Measurements from ENCODE around the gene TRUB2.

Gene TRUB2

DNA sequence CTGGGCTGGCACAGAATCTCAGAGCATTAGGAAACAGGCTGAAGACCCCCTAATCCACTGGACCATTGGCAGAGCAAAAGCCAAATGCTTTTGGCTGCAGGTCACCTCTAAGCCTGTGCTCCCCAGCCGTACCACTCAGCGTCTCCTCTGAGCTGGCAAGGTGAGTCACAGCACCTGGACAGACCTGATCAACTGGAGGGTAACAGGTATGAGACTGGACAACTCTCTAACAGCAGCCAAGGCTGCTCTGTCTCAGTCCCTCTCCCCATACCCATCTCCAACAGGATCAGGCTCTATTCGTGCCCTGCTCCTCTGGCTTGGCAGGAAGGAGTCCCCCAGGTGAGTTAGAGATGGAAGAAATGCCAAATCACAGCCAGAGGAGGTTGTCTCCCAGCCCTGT is 51.1 kb downstream of the TRUB2 start:
- no peak for DNase-seq (ENCODE audit: low read depth in 2 of 2)

DNA sequence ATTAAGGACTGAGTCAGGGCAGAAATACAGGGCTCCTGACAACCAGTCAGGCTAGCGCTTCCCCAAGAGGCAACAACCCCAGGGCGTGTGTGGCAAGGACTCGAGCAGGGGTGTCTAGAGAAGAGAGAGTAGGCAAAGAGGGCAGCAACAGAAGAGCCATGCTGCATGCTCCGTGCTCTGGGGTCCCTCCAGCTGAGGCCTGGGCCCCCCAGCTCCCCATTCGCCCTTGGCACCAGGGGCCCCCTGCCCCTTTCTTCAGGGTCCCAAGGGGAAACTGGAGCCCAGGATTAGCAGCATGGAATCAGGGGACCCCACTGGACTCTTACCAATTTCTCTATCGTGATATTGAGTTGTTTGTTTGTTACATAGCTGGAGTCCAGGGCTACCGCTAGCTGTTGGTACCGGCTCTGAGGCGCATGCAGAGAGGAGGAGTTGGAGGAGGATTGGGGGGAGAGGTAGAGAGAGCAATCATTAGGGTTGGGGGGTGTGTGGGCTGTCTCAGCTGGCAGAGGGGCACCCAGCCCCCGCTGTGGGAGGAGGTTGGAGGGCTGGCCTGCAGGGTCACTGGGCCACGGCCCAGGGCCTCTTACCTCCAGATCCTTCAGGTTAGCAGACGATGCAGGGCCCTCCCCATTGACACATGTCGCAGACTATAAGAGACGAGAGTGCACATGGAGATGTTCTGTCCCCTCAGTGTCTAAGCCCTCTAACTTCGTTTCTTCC is 55.2 kb downstream of the TRUB2 start:
- DNase-seq (ENCODE audit: low read depth in 2 of 2): no peak

DNA sequence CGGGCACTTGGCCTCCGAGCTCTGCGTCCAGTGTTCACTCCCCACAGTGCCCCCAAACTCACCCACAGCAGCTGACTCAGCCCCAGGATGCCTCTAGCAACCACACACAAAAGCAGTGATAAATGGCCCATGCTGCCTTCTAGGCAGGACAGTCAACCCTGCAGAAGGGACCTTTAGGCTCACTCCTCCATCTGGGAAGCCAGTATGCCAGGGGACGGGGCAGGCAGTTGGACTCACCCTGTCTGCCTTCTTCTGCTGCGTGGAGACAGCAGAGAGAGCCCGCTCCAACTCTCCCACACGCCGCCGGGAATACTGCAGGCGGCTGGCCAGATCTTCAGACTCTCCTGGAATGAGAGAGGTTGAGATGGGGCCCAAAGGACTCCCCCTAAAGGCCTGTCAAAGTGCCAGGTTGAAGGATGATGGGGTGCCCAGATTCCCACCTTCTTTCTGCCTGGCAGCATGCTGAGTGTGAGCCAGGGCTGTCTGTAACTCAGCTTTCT is 56.8 kb downstream of the TRUB2 start:
- DNase-seq (ENCODE audit: low read depth in 2 of 2): no peak

DNA sequence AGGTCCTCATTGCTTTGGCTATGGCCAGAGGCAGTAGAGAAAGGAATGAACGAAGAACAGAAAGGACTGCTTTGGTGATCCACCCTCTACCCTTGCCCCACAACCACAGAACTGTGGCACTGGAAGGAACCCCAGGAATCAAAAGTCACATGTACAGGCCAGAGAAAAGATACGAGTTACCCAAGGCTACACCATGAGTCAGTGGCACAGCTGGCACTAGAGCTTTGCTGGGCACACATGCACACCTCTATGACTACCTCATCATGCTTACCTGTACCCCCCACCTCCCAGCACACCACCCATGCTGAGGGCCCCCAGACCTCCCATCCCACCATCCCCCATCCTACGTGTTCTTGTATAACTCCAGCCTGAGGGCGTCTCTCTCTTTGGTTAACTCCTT is 59.6 kb downstream of the TRUB2 start:
- no peak for DNase-seq (ENCODE audit: low read depth in 2 of 2)

DNA sequence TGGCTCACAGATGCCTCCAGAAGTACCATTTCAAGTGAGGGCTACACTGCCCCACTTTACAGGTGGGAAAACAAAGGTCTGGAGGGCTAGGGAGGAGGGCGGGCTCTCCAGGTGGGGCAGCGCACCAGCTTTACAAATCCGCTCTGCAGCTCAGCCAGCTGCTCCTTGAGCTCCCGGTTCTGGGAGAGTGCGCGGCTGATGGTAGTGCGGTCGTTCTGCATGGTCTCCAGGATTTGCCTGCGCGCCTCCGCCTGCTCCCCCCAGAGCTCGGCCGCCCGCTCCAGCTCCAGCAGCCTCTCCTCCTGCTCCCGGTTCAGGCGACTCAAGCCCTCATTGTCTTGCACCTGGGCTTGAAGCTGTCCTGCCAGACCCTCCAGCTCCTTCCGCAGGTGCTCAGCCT is 61.9 kb downstream of the TRUB2 start:
- no peak for DNase-seq (ENCODE audit: low read depth in 2 of 2)

DNA sequence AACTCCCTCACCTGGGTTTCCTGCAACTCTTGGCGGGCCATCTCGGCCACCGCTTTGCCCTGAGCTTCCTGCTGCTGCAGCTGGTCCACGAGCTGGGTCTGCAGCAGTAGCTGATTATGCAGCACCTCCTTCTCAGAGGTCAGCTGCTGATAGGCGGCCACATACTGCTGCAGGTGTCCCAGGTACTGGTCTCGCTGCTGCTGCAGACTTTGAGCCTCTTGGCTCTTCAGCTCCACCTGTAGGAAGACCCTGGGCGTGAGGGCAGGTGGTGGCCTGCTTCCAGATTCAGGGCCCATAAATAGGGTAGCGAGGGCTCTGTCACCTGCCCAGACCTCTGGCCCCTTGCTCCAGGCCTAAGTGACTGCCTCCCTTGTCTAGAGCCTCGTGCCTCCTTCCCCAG is 63.1 kb downstream of the TRUB2 start:
- DNase-seq (ENCODE audit: low read depth in 2 of 2): no peak

DNA sequence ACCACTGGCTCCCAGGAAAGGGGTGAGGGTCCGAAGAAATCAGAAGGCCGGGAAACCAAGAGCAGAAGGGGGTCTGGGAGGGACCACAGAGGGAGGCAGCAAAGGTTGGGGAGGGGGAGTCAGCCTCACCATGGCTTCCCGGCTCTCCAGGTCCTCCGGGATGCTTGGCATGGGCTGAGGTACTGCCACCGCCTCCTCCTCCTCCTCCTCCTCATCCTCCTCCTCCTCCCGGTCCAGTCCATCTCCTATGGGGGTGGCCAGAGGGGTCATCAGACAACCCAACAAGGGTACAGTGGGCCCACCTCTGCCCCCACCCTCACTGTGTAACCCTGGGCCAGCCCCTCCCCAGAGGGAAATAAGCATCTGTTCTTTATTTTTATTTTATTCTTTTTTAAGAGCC is 63.9 kb downstream of the TRUB2 start:
- no peak for DNase-seq (ENCODE audit: low read depth in 2 of 2)

DNA sequence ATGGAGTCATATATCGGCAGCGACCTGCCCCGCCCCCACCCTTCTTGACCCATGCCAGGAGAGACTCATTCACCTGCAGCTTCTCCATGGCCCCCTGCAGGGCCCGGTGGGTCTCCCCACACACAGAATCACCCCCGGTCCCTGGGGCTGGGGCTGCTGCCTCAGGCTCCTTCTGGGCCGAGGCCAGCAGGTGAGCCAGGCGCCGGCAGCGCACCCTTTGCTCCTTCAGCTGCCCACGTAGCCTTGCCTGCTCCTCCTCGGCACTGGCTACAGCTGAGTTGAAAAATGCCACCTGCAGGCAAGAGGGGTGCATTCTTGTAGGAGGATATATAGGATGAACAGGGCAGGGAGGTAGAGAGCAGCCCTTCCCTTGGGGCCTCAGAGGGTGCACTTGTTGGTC is 64.3 kb downstream of the TRUB2 start:
- DNase-seq (ENCODE audit: low read depth in 2 of 2): no peak

DNA sequence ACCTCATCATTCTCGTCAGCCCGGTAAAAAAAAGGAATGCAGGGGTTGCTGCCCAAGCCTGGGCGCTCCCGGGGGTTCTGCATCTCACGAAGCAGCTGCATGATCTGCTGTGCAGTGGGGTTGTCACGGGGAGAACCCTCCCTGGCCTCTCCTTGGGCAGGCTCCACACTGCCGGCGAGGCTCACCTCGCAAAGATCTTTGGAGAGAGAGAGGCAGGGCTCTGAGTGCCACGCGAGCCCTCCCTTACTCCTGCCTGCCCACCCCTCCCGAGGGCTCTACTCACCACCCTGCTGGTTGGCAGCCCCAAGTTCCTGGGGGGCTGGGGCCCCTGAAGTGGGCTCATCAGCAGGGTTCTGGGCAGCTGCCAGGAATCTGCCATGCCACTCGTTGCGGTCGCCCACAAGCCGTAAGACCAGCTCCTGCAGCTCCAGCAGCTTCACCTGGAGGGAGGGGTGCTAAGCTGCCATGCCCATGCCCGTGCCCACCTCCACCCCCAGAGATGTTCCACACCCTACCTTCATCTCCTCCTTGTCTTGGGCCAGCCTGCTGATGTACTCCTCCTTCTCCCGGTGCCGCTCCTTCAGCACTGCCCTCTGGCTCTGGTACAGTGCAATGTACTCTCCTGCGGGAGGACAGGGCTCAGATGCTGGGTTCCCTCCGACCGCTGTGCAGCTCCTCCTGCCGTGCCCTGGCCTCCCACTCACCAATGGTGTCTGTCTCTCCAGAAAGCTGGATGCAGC is 65.0 kb downstream of the TRUB2 start:
- DNase-seq (ENCODE audit: low read depth in 2 of 2): no peak
